ENCODE results near the gene DDX27. TPM values are rescaled to one million over a fixed set of nuclear protein-coding genes. Genes with fewer than 3 reads are reported as not detected.

The DDX27 gene
- total and polyA plus RNA-seq, 2 of the 13 experiments (the other 11 are each of a cell fraction or from before 2014, with no cell fraction given): 42.6 to 72.8 TPM

- TF ChIP-seq POGK (CRISPR knock-in tag; conservative IDR thresholded peaks at IDR 0.05): 0 out of 2 replicates have a peak, but pooled peaks have one; percentile 22
- no peak for TF ChIP-seq SMC3 (IDR thresholded peaks at IDR 0.05; ENCODE audit: low read length)
- no peak for TF ChIP-seq ZNF136 (CRISPR knock-in tag; IDR thresholded peaks at IDR 0.05; ENCODE audit: low read depth)
- TF ChIP-seq ZNF570 (CRISPR knock-in tag; IDR thresholded peaks at IDR 0.05; ENCODE audit: borderline replicate concordance): no peak
- TF ChIP-seq, protein P1, sequence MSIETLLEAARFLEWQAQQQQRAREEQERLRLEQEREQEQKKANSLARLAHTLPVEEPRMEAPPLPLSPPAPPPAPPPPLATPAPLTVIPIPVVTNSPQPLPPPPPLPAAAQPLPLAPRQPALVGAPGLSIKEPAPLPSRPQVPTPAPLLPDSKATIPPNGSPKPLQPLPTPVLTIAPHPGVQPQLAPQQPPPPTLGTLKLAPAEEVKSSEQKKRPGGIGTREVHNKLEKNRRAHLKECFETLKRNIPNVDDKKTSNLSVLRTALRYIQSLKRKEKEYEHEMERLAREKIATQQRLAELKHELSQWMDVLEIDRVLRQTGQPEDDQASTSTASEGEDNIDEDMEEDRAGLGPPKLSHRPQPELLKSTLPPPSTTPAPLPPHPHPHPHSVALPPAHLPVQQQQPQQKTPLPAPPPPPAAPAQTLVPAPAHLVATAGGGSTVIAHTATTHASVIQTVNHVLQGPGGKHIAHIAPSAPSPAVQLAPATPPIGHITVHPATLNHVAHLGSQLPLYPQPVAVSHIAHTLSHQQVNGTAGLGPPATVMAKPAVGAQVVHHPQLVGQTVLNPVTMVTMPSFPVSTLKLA (IDR thresholded peaks at IDR 0.05): no peak
- TF ChIP-seq MED1 (CRISPR knock-in tag; IDR thresholded peaks at IDR 0.05): no peak
- 0 out of 2 replicates have a peak, but pooled peaks have one; percentile 21 for TF ChIP-seq ZBTB43 (CRISPR knock-in tag; conservative IDR thresholded peaks at IDR 0.05)
These were observed 32.5 kb upstream of the DDX27 start (continued) for GRCh38 chr20:49186535-49187329.
